GM12878 (cell line): Measurements from ENCODE around the gene LTB4R. TPM values are rescaled to one million over a fixed set of nuclear protein-coding genes. Genes with fewer than 3 reads are reported as not detected.

Source experiments
- ATAC-seq: fragments of 200-7000 bp; cut with Tn5 transposase; 3 replicates; pipeline ENCODE4 v1.9.1; 2020; ENCODE audit warnings: mild to moderate bottlenecking, moderate library complexity
- BruUV-seq: library from RNA; stranded (reverse); fragments of 400-500 nt; replicated peaks from 2 replicates; lab custom pipeline; 2021; lab: Mats Ljungman, UMichigan
- CTCF ChIA-PET: fragments of 300-600 bp; sonication (Branson Sonifier 250); formaldehyde crosslinking; extraction: SDS; loops from one replicate; lab custom pipeline; 2021; ENCODE audit warnings: inconsistent platforms; lab: Yijun Ruan, JAX
- POLR2A ChIA-PET: fragments of 350-600 bp; formaldehyde crosslinking; extraction: SDS; loops from one replicate; lab custom pipeline; 2021; ENCODE audit warnings: inconsistent platforms; lab: Charles Lee
- RAD21 ChIA-PET: fragments of 300-600 bp; sonication (Branson Sonifier 250); formaldehyde crosslinking; loops from one replicate; lab custom pipeline; 2023; ENCODE audit warnings: antibody characterized with exemption; ENCODE audit not compliant: unreplicated experiment; lab: Charles Lee
- SMC1A ChIA-PET: fragments of 300-600 bp; sonication (Branson Sonifier 250); formaldehyde crosslinking; loops from one replicate; lab custom pipeline; 2023; ENCODE audit not compliant: unreplicated experiment, uncharacterized antibody; lab: Charles Lee
- DNase-seq: peaks from one replicate; pipeline ENCODE4 v3.0.0-alpha.2; 2011; ENCODE audit warnings: low read depth, low spot score
- FAIRE-seq: peaks from 3 replicates; lab custom pipeline; 2011; peaks lifted over from hg19 to GRCh38; lab: Jason Lieb, UNC
- H2AFZ ChIP-seq: 2 replicates; pipeline ENCODE4 v1.6.0; 2011; ENCODE audit warnings: low read depth, low read length, control low read depth; ENCODE audit not compliant: control insufficient read depth
- H3K27ac ChIP-seq: 2 replicates; pipeline ENCODE4 v1.5.1; 2011; ENCODE audit warnings: control low read depth; ENCODE audit not compliant: control insufficient read depth, insufficient read depth
- H3K27me3 ChIP-seq, 2 experiments: replicated peaks in 1 of 2; 2 replicates each; pipeline versions ENCODE4 v1.6.0 to v1.6.1; 2011; ENCODE audit warnings: low read length in 1 of 2; ENCODE audit not compliant: control insufficient read depth in 2 of 2, insufficient read depth in 2 of 2
- H3K36me3 ChIP-seq, 2 experiments: 2 replicates each; pipeline ENCODE4 v1.5.1; 2011; ENCODE audit warnings: low read length in 1 of 2; ENCODE audit not compliant: control insufficient read depth in 2 of 2, insufficient read depth in 2 of 2
- H3K4me1 ChIP-seq: 2 replicates; pipeline ENCODE4 v1.6.1; 2011; ENCODE audit warnings: mild to moderate bottlenecking, low read length, moderate library complexity, mixed read lengths; ENCODE audit not compliant: control insufficient read depth, insufficient read depth
- H3K4me2 ChIP-seq: 2 replicates; pipeline ENCODE4 v1.6.0; 2011; ENCODE audit warnings: control low read depth; ENCODE audit not compliant: control insufficient read depth, insufficient read depth
- H3K4me3 ChIP-seq: fragments of 200-600 bp; sonication (generic); 2 replicates; pipeline ENCODE4 v1.5.1; 2016
- H3K79me2 ChIP-seq: 2 replicates; pipeline ENCODE4 v1.6.0; 2011; ENCODE audit warnings: low read length; ENCODE audit not compliant: control insufficient read depth, insufficient read depth
- H3K9ac ChIP-seq: 2 replicates; pipeline ENCODE4 v1.8.0; 2011; ENCODE audit warnings: low read length, control low read depth, mixed read lengths; ENCODE audit not compliant: control insufficient read depth, insufficient read depth
- H3K9me3 ChIP-seq: replicated peaks from 3 replicates; pipeline ENCODE4 v1.5.1; 2011; ENCODE audit warnings: mild to moderate bottlenecking, low read length; ENCODE audit not compliant: control insufficient read depth, insufficient read depth
- H4K20me1 ChIP-seq: 2 replicates; pipeline ENCODE4 v1.6.0; 2011; ENCODE audit not compliant: control insufficient read depth, insufficient read depth
- IRF5 ChIP-seq: fragments of 450-650 bp; IDR thresholded peaks from 2 replicates; pipeline ENCODE4 v1.6.1; 2017; ENCODE audit warnings: borderline replicate concordance
- POLR2A ChIP-seq: IDR thresholded peaks from 2 replicates; pipeline ENCODE4 v1.6.1; 2011; ENCODE audit warnings: low read depth, mild to moderate bottlenecking, low read length
- WGBS: methylation state at CpG from one replicate; pipeline ENCODE4 v1.1.6; 2016; ENCODE audit warnings: low lambda C conversion rate; ENCODE audit not compliant: insufficient replicate concordance, insufficient coverage; ENCODE audit errors: missing lambda C conversion rate; 5-methylcytosine and 5-hydroxymethylcytosine counted together
- in situ Hi-C: fragments of 300-500 bp; cut with MboI; formaldehyde crosslinking; loops from 9 replicates; pipeline ENCODE4 v1.14.3; 2018; ENCODE audit warnings: mixed read lengths
- intact Hi-C: fragments of 100-400 bp; cut with micrococcal nuclease; formaldehyde crosslinking; loops from one replicate; pipeline ENCODE4 v1.14.2; 2022; ENCODE audit not compliant: unreplicated experiment
- polyA plus RNA-seq, 11 experiments: library from polyadenylated mRNA; depleted of rRNA in 4 of 11; unstranded in 6 of 11; stranded (reverse) in 5 of 11; fragments of >200 nt; fragmentation: Nextera tagmentation in 4 of 11; fragmentation: Illumina TruSeq in 1 of 11; extraction: Ambion mirVana in 4 of 11; extraction: Trizol in 1 of 11; gene quantifications; 1 replicate in 1 of 11; 2 replicates in 10 of 11; pipeline versions ENCODE4 v1.2.1 to v1.2.3, GENCODE V29; 2011 to 2016; ENCODE audit warnings: inconsistent platforms in 2 of 11, missing spikeins in 2 of 11, low read depth in 1 of 11
- total RNA-seq, 4 experiments: library from RNA; depleted of rRNA in 3 of 4; stranded (reverse); fragments of >200 nt in 3 of 4; fragmentation: Illumina TruSeq in 1 of 4; extraction: Trizol in 1 of 4; gene quantifications; 2 replicates each; pipeline versions ENCODE4 v1.2.1 to v1.2.3, GENCODE V29; 2013 to 2021
- TF ChIP-seq, protein P1 (sequence below): IDR thresholded peaks from 2 replicates; pipeline ENCODE4 v1.6.1; 2011; ENCODE audit warnings: borderline replicate concordance, low read depth, mild to moderate bottlenecking, moderate library complexity, low read length; ENCODE audit not compliant: insufficient read depth, poor library complexity, severe bottlenecking

LTB4R gene
- total and polyA plus RNA-seq, 10 of the 15 experiments (the other 5 are each of a cell fraction or from before 2014, with no cell fraction given), result 1.2 to 14.0 (median 4.0) TPM

GRCh38 chr14:24263848-24264247 is 47.5 kb upstream of the LTB4R start:
- ATAC-seq (no peak), DNase-seq (no peak), FAIRE-seq (no peak)
- Histone ChIP-seq H3K4me1 (no peaks in the 10 kb centered on the region), H3K4me2 (no peak overlapping the region), H4K20me1 (no peaks in the 10 kb centered on the region), H3K27ac (no peak overlapping the region), H3K4me3 (no peak overlapping the region), H3K79me2 (no peaks in the 10 kb centered on the region), H3K9ac (no peak overlapping the region), H3K27me3 (no peaks in the 10 kb centered on the region), H3K9me3 (no peaks in the 10 kb centered on the region), H3K36me3 (peaks cover 3 to 11% of the 10 kb centered on the region in 2 experiments; a peak in 3 of 4 replicates), H2AFZ (no peak overlapping the region)
- ChIA-PET POLR2A (interaction anchor here (0.9 kb wide), 1 partner anchor 22 kb away, joined by 3 read pairs; the partner anchor contains the start of gene TINF2), CTCF (interaction anchor here (1.4 to 2.1 kb wide), 2 partner anchors 17 to 44 kb away, joined by 3 to 10 read pairs; partner anchors contain the start of gene CIDEB), SMC1A (interaction anchor here (2.8 kb wide), 1 partner anchor 17 kb away, joined by 14 read pairs; no protein-coding TSS in a partner anchor), RAD21 (no interaction called here)
- TF ChIP-seq, protein P1, sequence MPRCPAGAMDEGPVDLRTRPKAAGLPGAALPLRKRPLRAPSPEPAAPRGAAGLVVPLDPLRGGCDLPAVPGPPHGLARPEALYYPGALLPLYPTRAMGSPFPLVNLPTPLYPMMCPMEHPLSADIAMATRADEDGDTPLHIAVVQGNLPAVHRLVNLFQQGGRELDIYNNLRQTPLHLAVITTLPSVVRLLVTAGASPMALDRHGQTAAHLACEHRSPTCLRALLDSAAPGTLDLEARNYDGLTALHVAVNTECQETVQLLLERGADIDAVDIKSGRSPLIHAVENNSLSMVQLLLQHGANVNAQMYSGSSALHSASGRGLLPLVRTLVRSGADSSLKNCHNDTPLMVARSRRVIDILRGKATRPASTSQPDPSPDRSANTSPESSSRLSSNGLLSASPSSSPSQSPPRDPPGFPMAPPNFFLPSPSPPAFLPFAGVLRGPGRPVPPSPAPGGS, result no peak
- TF ChIP-seq POLR2A, result 0 out of 2 replicates have a peak, but pooled peaks have one; percentile 1
- 67% methylated on average over 6 of the region's 6 CpGs for WGBS
- in situ Hi-C loops (no loop called here), intact Hi-C loops (no loop called here)
- BruUV-seq, result no TSS peak

- ChIA-PET POLR2A (no interaction called here), SMC1A (interaction anchor here (2.8 kb wide), 1 partner anchor 18 kb away, joined by 14 read pairs; no protein-coding TSS in a partner anchor), RAD21 (no interaction called here), CTCF (interaction anchor here (0.9 to 1.4 kb wide), 2 partner anchors 16 to 44 kb away, joined by 3 read pairs; partner anchors contain the start of gene CIDEB)
- DNase-seq (no peak), ATAC-seq (no peak), FAIRE-seq (no peak)
- no peak overlapping the region for H3K4me3 ChIP-seq
- no peaks in the 10 kb centered on the region for H4K20me1 ChIP-seq
- WGBS, result 78% methylated on average over 6 of the region's 6 CpGs
- no peak overlapping the region for H3K27ac ChIP-seq
- no peak overlapping the region for H3K4me2 ChIP-seq
- H2AFZ ChIP-seq, result no peak overlapping the region
- H3K36me3 ChIP-seq, result peaks cover 3 to 11% of the 10 kb centered on the region in 2 experiments; a peak in 3 of 4 replicates
- in situ Hi-C loops, result no loop called here
- TF ChIP-seq IRF5 (no peak), POLR2A (0 out of 2 replicates have a peak, but pooled peaks have one; percentile 15)
- intact Hi-C loops, result no loop called here
- no peaks in the 10 kb centered on the region for H3K4me1 ChIP-seq
- H3K9me3 ChIP-seq, result no peaks in the 10 kb centered on the region
- H3K79me2 ChIP-seq, result no peaks in the 10 kb centered on the region
- H3K9ac ChIP-seq, result no peak overlapping the region
- BruUV-seq, result no TSS peak
- no peaks in the 10 kb centered on the region for H3K27me3 ChIP-seq
Observed at GRCh38 chr14:24264298-24264697, 47.0 kb upstream of the LTB4R start.
